Heart right ventricle (tissue), 16 donors: ENCODE results near the gene CXCL5. TPM values are rescaled to one million over a fixed set of nuclear protein-coding genes. Genes with fewer than 3 reads are reported as not detected.

Source experiments
- ATAC-seq, 8 donors: fragments of 200-7000 bp; cut with Tn5 transposase; one replicate each; pipeline ENCODE4 v1.9.1; 2020; ENCODE audit warnings: mild to moderate bottlenecking in 8 of 8, moderate library complexity in 8 of 8, moderate number of reproducible peaks in 1 of 8
- DNase-seq, 2 donors: peaks; one replicate each; pipeline ENCODE4 v3.0.0-alpha.2; 2020
- H3K27ac ChIP-seq, 10 donors: fragments of 200-600 bp; sonication (generic) in 2 of 10; one replicate each; pipeline versions ENCODE4 v1.5.0 to v1.8.0; 2020 to 2022; ENCODE audit warnings: mild to moderate bottlenecking in 3 of 10
- H3K27me3 ChIP-seq, 7 donors: fragments of 200-600 bp; one replicate each; pipeline ENCODE4 v1.8.0; 2021 to 2022; ENCODE audit warnings: mild to moderate bottlenecking in 2 of 7
- H3K36me3 ChIP-seq, 9 donors: fragments of 200-600 bp; sonication (generic) in 1 of 9; one replicate each; pipeline versions ENCODE4 v1.5.0 to v1.8.0; 2020 to 2022; ENCODE audit warnings: mild to moderate bottlenecking in 2 of 9
- H3K4me1 ChIP-seq, 9 donors: fragments of 200-600 bp; sonication (generic) in 1 of 9; one replicate each; pipeline versions ENCODE4 v1.5.0 to v1.8.0; 2020 to 2022; ENCODE audit warnings: mild to moderate bottlenecking in 4 of 9
- H3K4me3 ChIP-seq, 10 donors: fragments of 200-600 bp; sonication (generic) in 2 of 10; one replicate each; pipeline versions ENCODE4 v1.5.0 to v1.8.0; 2020 to 2022; ENCODE audit warnings: mild to moderate bottlenecking in 7 of 10, moderate library complexity in 2 of 10
- H3K9me3 ChIP-seq, 11 donors: fragments of 200-600 bp in 10 of 11; sonication (generic) in 2 of 11; one replicate each; pipeline versions ENCODE4 v1.5.0 to v1.8.0; 2013 to 2022; ENCODE audit warnings: mild to moderate bottlenecking in 2 of 11, control low read depth in 1 of 11, moderate library complexity in 1 of 11
- CTCF ChIP-seq, 9 donors: fragments of 200-600 bp; sonication (generic) in 2 of 9; IDR thresholded peaks; one replicate each; pipeline versions ENCODE4 v1.5.0 to v1.8.0; 2021 to 2022; ENCODE audit warnings: antibody characterized with exemption in 9 of 9, mild to moderate bottlenecking in 5 of 9, moderate library complexity in 1 of 9
- intact Hi-C, 10 donors: fragments of 100-400 bp; cut with DNase I; formaldehyde crosslinking; loops; one replicate each; pipeline versions ENCODE4 v1.11.1 to v1.14.2; 2022
- polyA plus RNA-seq, 2 donors: library from polyadenylated mRNA; stranded (reverse); fragments of 200-250 nt; gene quantifications; one replicate each; pipeline ENCODE4 v1.2.3, GENCODE V29; 2013
- total RNA-seq, 10 donors: library from RNA; stranded (reverse); fragmentation: NEBNext Ultra II Directional in 3 of 10; extraction: Animal tissue kit (Norgen Biotek cat#: 25700) in 3 of 10; gene quantifications; one replicate each; pipeline versions ENCODE4 v1.2.1 to v1.2.4, GENCODE V29; 2021 to 2023
- donor health status: Arrhythmogenic right ventricular cardiomyopathy.
- donor health status: ischemic (EF 13 %, LVEDD 7.1; RV severe dilation, severe dysfunction).
- donor health status: healthy with polysubstance abuse.
- donor health status: DM: no; HTN: yes; CAD: no.
- donor health status: DM: no; HTN: no; CAD: no.
- donor health status: ischemic (EF 25% LVEDD 6.9; RV normal size, moderate dysfunction).
- donor health status: ischemic (EF 25% LVEDD 5.7; RV mildly dilated, moderate dysfunction).
- donor health status: healthy.
- donor health status: DM: yes; HTN: yes; CAD: no.
- donor health status: Ischemic cardiomyopathy.
- donor health status: ischemic (EF 35%, LVEDD 5.7; RV mildly dilated, moderate dysfunction).
- donor health status: nonischemic (EF 11% LVEDD 7.7; RV severe dilation, severe dysfunction).
- donor health status: DM: yes; HTN: yes; CAD: no.
- donor health status: PGD.
- donor health status: ischemic (EF 29% LVEDD 5.4; RV normal size, mild dysfunction).
- donor health status: nonischemic (EF 23%, LVEDD 6.1; RV moderate dilation, normal function).

CXCL5 gene
- total and polyA plus RNA-seq, 12 donors, result 0.07 to 0.25 (median 0.15) TPM; not detected in 7

- Histone ChIP-seq H3K4me3 (no peak overlapping the region), H3K27ac (peak overlapping the region in 1 of 10 donors; percentile 4), H3K27me3 (peaks cover 0 to 13% (median 0%) of the 10 kb centered on the region in 7 donors), H3K9me3 (peaks cover 0 to 4% (median 0%) of the 10 kb centered on the region in 11 donors), H3K4me1 (peaks cover 0 to 22% (median 7%) of the 10 kb centered on the region in 9 donors), H3K36me3 (no peaks in the 10 kb centered on the region)
- DNase-seq, result no peak
- TF ChIP-seq CTCF (IDR thresholded peaks at IDR 0.05), result no peak
- ATAC-seq, result no peak
- intact Hi-C loops, result loop anchor here in 4 of 10 donors (10.0 kb wide), 4 partner anchors 71 to 299 kb away; no protein-coding TSS in a partner anchor
These were observed 35.3 kb upstream of the CXCL5 start for GRCh38 chr4:74033739-74034138.

- H3K27ac ChIP-seq, result no peak overlapping the region
- H3K9me3 ChIP-seq, result peaks cover 0 to 10% (median 4%) of the 10 kb centered on the region in 11 donors
- H3K27me3 ChIP-seq, result peaks cover 0 to 10% (median 0%) of the 10 kb centered on the region in 7 donors
- intact Hi-C loops, result loop anchor here in 4 of 10 donors (10.0 kb wide), 4 partner anchors 73 to 297 kb away; no protein-coding TSS in a partner anchor
- peaks cover 0 to 11% (median 0%) of the 10 kb centered on the region in 9 donors for H3K4me1 ChIP-seq
- no peak overlapping the region for H3K4me3 ChIP-seq
- DNase-seq, result peak in 1 of 2 donors; percentile 25
- no peak for TF ChIP-seq CTCF (IDR thresholded peaks at IDR 0.05)
- peak in 2 of 8 donors; percentile 44 to 51 for ATAC-seq
- no peaks in the 10 kb centered on the region for H3K36me3 ChIP-seq
These were observed 33.6 kb upstream of the CXCL5 start for GRCh38 chr4:74032064-74032463.

- Histone ChIP-seq H3K4me3 (no peak overlapping the region), H3K36me3 (no peaks in the 10 kb centered on the region), H3K27me3 (peaks cover 0 to 8% (median 0%) of the 10 kb centered on the region in 7 donors), H3K9me3 (peaks cover 0 to 10% (median 4%) of the 10 kb centered on the region in 11 donors), H3K4me1 (peaks cover 0 to 10% (median 0%) of the 10 kb centered on the region in 9 donors), H3K27ac (no peak overlapping the region)
- ATAC-seq (no peak), DNase-seq (no peak)
- no peak for TF ChIP-seq CTCF (IDR thresholded peaks at IDR 0.05)
- intact Hi-C loops, result loop anchor here in 4 of 10 donors (10.0 kb wide), 4 partner anchors 73 to 297 kb away; no protein-coding TSS in a partner anchor
These were observed 33.1 kb upstream of the CXCL5 start for GRCh38 chr4:74031576-74031975.

GRCh38 chr4:74030285-74030684 lies 31.8 kb upstream of the CXCL5 start:
- Histone ChIP-seq H3K9me3 (peaks cover 0 to 17% (median 4%) of the 10 kb centered on the region in 11 donors), H3K27ac (no peak overlapping the region), H3K4me1 (peaks cover 0 to 10% (median 0%) of the 10 kb centered on the region in 9 donors), H3K4me3 (no peak overlapping the region), H3K36me3 (no peaks in the 10 kb centered on the region), H3K27me3 (no peaks in the 10 kb centered on the region)
- TF ChIP-seq CTCF (IDR thresholded peaks at IDR 0.05), result no peak
- ATAC-seq, result no peak
- intact Hi-C loops, result loop anchor here in 4 of 10 donors (10.0 kb wide), 4 partner anchors 75 to 295 kb away; no protein-coding TSS in a partner anchor
- no peak for DNase-seq
